Liver (tissue), 3 donors: ENCODE results near the gene TOR1A.

Source experiments
- EGR1 ChIP-seq, 2 donors: IDR thresholded peaks; 2 replicates each; pipeline ENCODE4 v1.6.1; 2016 to 2018; ENCODE audit warnings: antibody characterized with exemption in 2 of 2, low read depth in 2 of 2
- FOXA1 ChIP-seq: IDR thresholded peaks from 2 replicates; pipeline ENCODE4 v1.6.1; 2016; ENCODE audit warnings: antibody characterized with exemption
- JUND ChIP-seq, 2 donors: IDR thresholded peaks; 2 replicates each; pipeline ENCODE4 v1.6.1; 2016; ENCODE audit warnings: antibody characterized with exemption in 2 of 2
- MAX ChIP-seq: IDR thresholded peaks from 2 replicates; pipeline ENCODE4 v1.6.1; 2016; ENCODE audit warnings: antibody characterized with exemption
- RAD21 ChIP-seq, 2 donors: IDR thresholded peaks; 2 replicates each; pipeline ENCODE4 v1.6.1; 2016; ENCODE audit warnings: antibody characterized with exemption in 2 of 2, mild to moderate bottlenecking in 2 of 2
- SP1 ChIP-seq: IDR thresholded peaks from 2 replicates; pipeline ENCODE4 v1.6.1; 2018; ENCODE audit warnings: antibody characterized with exemption, mild to moderate bottlenecking
- TAF1 ChIP-seq: conservative IDR thresholded peaks from 2 replicates; pipeline ENCODE4 v1.6.1; 2016; ENCODE audit warnings: antibody characterized with exemption, mild to moderate bottlenecking
- YY1 ChIP-seq: IDR thresholded peaks from 2 replicates; pipeline ENCODE4 v1.6.1; 2016; ENCODE audit warnings: antibody characterized with exemption, mild to moderate bottlenecking
- TF ChIP-seq, protein P1 (sequence below): fragments of 150-350 bp; IDR thresholded peaks from 2 replicates; pipeline ENCODE4 v1.5.1; 2017; ENCODE audit warnings: improper control_type of control experiment, low read depth, low read length; ENCODE audit not compliant: missing input control
- TF ChIP-seq, protein P2 (sequence below): IDR thresholded peaks from 2 replicates; pipeline ENCODE4 v1.6.1; 2016; ENCODE audit warnings: antibody characterized with exemption, mild to moderate bottlenecking
- donor health status: healthy.
- donor health status: healthy.

GRCh38 chr9:129765764-129766317, 58.1 kb downstream of the TOR1A start:
- TF ChIP-seq, protein P1, sequence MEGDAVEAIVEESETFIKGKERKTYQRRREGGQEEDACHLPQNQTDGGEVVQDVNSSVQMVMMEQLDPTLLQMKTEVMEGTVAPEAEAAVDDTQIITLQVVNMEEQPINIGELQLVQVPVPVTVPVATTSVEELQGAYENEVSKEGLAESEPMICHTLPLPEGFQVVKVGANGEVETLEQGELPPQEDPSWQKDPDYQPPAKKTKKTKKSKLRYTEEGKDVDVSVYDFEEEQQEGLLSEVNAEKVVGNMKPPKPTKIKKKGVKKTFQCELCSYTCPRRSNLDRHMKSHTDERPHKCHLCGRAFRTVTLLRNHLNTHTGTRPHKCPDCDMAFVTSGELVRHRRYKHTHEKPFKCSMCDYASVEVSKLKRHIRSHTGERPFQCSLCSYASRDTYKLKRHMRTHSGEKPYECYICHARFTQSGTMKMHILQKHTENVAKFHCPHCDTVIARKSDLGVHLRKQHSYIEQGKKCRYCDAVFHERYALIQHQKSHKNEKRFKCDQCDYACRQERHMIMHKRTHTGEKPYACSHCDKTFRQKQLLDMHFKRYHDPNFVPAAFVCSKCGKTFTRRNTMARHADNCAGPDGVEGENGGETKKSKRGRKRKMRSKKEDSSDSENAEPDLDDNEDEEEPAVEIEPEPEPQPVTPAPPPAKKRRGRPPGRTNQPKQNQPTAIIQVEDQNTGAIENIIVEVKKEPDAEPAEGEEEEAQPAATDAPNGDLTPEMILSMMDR = no peak
- no peak for TF ChIP-seq YY1
- no peak for TF ChIP-seq FOXA1
- TF ChIP-seq MAX = no peak
- no peak for TF ChIP-seq RAD21 (IDR thresholded peaks at IDR 0.05)
- no peak for TF ChIP-seq JUND (IDR thresholded peaks at IDR 0.05)
- no peak for TF ChIP-seq SP1
- no peak for TF ChIP-seq TAF1
- TF ChIP-seq, protein P2, sequence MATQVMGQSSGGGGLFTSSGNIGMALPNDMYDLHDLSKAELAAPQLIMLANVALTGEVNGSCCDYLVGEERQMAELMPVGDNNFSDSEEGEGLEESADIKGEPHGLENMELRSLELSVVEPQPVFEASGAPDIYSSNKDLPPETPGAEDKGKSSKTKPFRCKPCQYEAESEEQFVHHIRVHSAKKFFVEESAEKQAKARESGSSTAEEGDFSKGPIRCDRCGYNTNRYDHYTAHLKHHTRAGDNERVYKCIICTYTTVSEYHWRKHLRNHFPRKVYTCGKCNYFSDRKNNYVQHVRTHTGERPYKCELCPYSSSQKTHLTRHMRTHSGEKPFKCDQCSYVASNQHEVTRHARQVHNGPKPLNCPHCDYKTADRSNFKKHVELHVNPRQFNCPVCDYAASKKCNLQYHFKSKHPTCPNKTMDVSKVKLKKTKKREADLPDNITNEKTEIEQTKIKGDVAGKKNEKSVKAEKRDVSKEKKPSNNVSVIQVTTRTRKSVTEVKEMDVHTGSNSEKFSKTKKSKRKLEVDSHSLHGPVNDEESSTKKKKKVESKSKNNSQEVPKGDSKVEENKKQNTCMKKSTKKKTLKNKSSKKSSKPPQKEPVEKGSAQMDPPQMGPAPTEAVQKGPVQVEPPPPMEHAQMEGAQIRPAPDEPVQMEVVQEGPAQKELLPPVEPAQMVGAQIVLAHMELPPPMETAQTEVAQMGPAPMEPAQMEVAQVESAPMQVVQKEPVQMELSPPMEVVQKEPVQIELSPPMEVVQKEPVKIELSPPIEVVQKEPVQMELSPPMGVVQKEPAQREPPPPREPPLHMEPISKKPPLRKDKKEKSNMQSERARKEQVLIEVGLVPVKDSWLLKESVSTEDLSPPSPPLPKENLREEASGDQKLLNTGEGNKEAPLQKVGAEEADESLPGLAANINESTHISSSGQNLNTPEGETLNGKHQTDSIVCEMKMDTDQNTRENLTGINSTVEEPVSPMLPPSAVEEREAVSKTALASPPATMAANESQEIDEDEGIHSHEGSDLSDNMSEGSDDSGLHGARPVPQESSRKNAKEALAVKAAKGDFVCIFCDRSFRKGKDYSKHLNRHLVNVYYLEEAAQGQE = no peak
- TF ChIP-seq EGR1 (IDR thresholded peaks at IDR 0.05; ENCODE audit: low read depth in 2 of 2) = no peak
